ENCODE data around the gene CCDC18.

CCDC18 gene

GRCh38 chr1:93283496-93283895 is 103.0 kb downstream of the CCDC18 start:
- TF ChIP-seq ZC3H10 (CRISPR knock-in tag; IDR thresholded peaks at IDR 0.05) (no peak), RARB (CRISPR knock-in tag; IDR thresholded peaks at IDR 0.05) (no peak), TSHZ2 (CRISPR knock-in tag; IDR thresholded peaks at IDR 0.05) (no peak), TOX (CRISPR knock-in tag; IDR thresholded peaks at IDR 0.05; ENCODE audit: borderline replicate concordance) (no peak), CSDC2 (CRISPR knock-in tag; IDR thresholded peaks at IDR 0.05) (no peak), ZNF565 (CRISPR knock-in tag; conservative IDR thresholded peaks at IDR 0.05; ENCODE audit: low read depth) (no peak), OSR1 (CRISPR knock-in tag; IDR thresholded peaks at IDR 0.05) (no peak), CSRNP3 (CRISPR knock-in tag; IDR thresholded peaks at IDR 0.05) (no peak), BACH2 (CRISPR knock-in tag; IDR thresholded peaks at IDR 0.05; ENCODE audit: borderline replicate concordance) (no peak), ZFP30 (CRISPR knock-in tag; IDR thresholded peaks at IDR 0.05) (no peak), CREB5 (CRISPR knock-in tag; IDR thresholded peaks at IDR 0.05; ENCODE audit: low read depth) (no peak)
- ATAC-seq, result no peak

GRCh38 chr1:93288558-93288957 is 108.0 kb downstream of the CCDC18 start:
- TF ChIP-seq TOX (CRISPR knock-in tag; IDR thresholded peaks at IDR 0.05; ENCODE audit: borderline replicate concordance) (no peak), ZFP3 (CRISPR knock-in tag; IDR thresholded peaks at IDR 0.05) (no peak), CSDC2 (CRISPR knock-in tag; IDR thresholded peaks at IDR 0.05) (no peak), PPARA (CRISPR knock-in tag; IDR thresholded peaks at IDR 0.05; ENCODE audit: borderline replicate concordance) (no peak), GLIS3 (CRISPR knock-in tag; IDR thresholded peaks at IDR 0.05) (no peak), OSR1 (CRISPR knock-in tag; IDR thresholded peaks at IDR 0.05) (no peak), SNAI2 (CRISPR knock-in tag; IDR thresholded peaks at IDR 0.05) (no peak), ZNF565 (CRISPR knock-in tag; conservative IDR thresholded peaks at IDR 0.05; ENCODE audit: low read depth) (no peak), ZC3H10 (CRISPR knock-in tag; IDR thresholded peaks at IDR 0.05) (no peak), ZNF70 (CRISPR knock-in tag; IDR thresholded peaks at IDR 0.05) (no peak), TCF4 (CRISPR knock-in tag; IDR thresholded peaks at IDR 0.05; ENCODE audit: borderline replicate concordance) (no peak), ISL1 (CRISPR knock-in tag; IDR thresholded peaks at IDR 0.05) (no peak), ARNTL (CRISPR knock-in tag; IDR thresholded peaks at IDR 0.05; ENCODE audit: borderline replicate concordance, low read depth) (no peak), ZNF8 (CRISPR knock-in tag; IDR thresholded peaks at IDR 0.05) (no peak), POU6F1 (CRISPR knock-in tag; IDR thresholded peaks at IDR 0.05; ENCODE audit: borderline replicate concordance, low read depth) (no peak)
- no peak for ATAC-seq

GRCh38 chr1:93296555-93297154 is 116.1 kb downstream of the CCDC18 start:
- ATAC-seq, result no peak

More at GRCh38 chr1:93296555-93297154, 116.1 kb downstream of the CCDC18 start:
- TF ChIP-seq ZNF565 (CRISPR knock-in tag; conservative IDR thresholded peaks at IDR 0.05; ENCODE audit: low read depth) (no peak), CREB5 (CRISPR knock-in tag; IDR thresholded peaks at IDR 0.05; ENCODE audit: low read depth) (no peak), ZNF70 (CRISPR knock-in tag; IDR thresholded peaks at IDR 0.05) (no peak), GLIS3 (CRISPR knock-in tag; IDR thresholded peaks at IDR 0.05) (no peak), OSR1 (CRISPR knock-in tag; IDR thresholded peaks at IDR 0.05) (no peak), ESRRG (CRISPR knock-in tag; IDR thresholded peaks at IDR 0.05) (no peak), TOX (CRISPR knock-in tag; IDR thresholded peaks at IDR 0.05; ENCODE audit: borderline replicate concordance) (no peak), ZC3H10 (CRISPR knock-in tag; IDR thresholded peaks at IDR 0.05) (no peak), ZNF8 (CRISPR knock-in tag; IDR thresholded peaks at IDR 0.05) (no peak)
